ENCODE results near the gene SLC6A1. TPM values are rescaled to one million over a fixed set of nuclear protein-coding genes. Genes with fewer than 3 reads are reported as not detected.
"Not testable (repeated sequence)": the region's sequence is repeated elsewhere in the genome, so short reads cannot be mapped to it uniquely, and the experiment has no call there.

SLC6A1 gene
- total RNA-seq, 1 donor from 2014 or later: 4.0 TPM

DNA sequence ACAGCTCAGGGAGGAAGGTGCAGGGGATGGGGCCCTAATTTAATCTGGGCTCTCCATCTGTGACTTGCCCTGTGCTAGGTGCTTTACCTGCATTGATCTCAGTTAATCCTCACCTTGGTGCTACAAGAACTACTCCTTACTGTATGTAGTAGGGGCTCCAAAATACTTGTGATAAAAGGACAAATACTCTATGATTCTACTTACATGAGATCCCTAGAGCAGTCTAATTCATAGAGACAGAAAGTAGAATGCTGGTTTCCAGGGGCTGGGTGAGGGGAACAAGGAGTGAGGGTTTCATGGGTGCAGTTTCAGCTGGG lies 67.2 kb downstream of the SLC6A1 start:
- no peak for DNase-seq (ENCODE audit: low spot score)

DNA sequence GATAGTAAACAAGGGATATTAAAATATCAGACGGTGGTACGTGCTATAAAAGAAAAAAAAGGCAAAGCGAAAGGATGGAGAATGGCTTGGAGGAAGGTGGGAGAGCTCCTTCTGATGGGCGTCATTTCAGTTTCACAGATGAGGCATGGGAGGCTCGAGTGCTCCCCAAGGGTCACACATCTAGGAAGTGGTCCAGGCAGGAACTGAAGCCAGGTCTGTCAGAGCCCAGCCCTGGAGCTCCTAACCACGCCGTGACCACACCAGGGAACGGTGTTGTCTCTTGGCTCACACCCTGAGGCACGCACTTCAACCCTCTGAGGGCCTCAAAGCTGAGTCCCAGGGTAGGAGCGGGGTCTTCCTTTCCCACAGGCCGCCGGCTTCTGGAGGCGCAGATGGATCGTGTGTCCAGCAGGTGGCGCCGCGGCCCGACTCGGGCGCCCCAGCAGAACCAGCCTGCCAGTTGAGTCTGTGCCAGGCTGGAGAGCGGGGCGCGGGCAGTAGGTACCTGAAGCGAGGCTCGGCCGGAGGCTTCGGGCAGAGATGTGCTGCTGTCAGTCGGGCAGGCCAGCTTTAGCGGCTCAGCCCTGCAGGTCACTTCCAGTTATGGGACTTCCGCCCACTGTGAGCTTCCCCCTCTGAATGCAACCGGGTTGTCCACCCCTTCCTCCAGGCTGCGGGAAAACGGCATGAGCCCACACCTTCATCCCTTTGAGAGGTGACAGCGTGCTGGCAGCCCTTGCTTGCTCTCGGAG lies 68.1 kb downstream of the SLC6A1 start:
- DNase-seq (ENCODE audit: low spot score): peak; percentile 57

DNA sequence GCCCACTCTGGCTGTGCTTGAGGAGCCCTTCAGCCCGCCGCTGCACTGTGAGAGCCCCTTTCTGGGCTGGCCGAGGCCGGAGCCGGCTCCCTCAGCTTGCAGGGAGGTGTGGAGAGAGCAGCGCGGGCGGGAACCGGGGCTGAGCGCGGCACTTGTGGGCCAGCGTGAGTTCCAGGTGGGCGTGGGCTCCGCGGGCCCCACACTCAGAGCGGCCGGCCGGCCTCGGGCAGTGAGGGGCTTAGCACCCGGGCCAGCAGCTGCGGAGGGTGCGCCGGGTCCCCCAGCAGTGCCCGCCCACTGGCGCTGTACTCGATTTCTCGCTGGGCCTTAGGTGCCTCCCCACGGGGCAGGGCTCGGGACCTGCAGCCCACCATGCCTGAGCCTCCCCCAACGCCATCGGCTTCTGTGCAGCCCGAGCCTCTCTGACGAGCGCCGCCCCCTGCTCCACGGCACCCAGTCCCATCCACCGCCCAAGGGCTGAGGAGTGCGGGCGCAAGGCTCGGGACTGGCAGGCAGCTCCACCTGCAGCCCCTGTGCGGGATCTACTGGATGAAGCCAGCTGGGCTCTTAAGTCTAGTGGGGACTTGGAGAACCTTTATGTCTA lies 68.8 kb downstream of the SLC6A1 start:
- DNase-seq (ENCODE audit: low spot score): not testable (repeated sequence)

DNA sequence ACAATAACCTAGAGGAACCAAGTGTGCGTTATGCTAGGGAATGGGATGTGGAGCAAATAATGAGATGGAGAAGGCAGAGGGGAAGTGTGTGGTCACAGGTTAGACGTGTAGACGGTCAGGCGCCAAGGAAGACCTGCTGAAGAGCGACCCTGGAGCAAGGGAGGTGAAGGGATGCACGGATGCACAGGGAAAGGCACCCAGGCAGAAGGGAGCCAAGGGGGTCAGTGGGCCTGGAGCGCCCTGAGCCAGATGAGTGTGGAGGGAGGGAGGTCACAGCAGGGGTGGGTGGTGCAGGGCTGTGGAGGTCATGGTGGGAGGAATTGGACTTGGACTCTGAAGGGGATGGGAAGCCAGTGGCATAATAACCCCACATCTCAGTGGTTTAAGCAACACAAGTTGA lies 70.2 kb downstream of the SLC6A1 start:
- no peak for DNase-seq (ENCODE audit: low spot score)

DNA sequence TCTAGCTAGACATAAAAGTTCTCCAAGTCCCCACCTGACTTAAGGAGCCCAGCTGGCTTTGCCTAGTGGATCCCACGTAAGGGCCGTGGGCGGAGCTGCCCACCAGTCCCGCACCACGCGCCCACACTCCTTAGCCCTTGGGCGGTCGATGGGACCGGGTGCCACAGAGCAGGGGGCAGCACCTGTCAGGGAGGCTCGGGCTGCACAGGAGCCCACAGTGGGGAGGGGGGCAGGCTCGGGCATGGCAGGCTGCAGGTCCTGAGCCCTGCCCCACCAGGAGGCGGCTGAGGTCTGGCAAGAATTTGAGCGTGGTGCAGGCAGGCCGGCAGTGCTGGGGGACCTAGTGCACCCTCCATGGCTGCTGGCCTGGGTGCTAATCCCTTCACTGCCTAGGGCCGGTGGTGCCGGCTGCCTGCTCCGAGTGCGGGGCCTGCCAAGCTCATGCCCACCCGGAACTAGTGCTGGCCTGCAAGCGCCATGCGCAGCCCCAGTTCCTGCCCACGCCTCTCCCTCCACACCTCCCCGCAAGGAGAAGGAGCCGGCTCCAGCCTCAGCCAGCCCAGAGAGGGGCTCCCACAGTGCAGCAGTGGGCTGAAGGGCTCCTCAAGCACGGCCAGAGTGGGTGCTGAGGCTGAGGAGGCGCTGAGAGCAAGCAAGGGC lies 78.7 kb downstream of the SLC6A1 start:
- DNase-seq (ENCODE audit: low spot score): no peak

DNA sequence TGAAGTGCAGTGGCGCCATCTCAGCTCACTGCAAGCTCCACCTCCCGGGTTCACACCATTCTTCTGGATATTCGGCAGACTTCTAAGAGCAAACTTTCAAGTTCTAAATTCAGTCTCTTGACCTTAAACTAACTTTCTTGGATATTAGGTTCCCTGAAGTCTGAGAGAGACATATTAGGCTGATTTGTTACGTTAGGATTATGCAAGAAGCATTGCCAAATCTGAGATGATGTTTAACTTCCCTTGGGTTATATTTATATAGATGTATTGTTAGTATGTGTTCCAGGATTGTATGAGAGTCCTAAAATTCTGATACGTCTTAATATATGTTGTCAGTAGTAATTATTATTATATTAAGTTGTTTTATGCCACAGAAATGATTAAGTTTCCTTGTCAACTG lies 80.1 kb downstream of the SLC6A1 start:
- DNase-seq (ENCODE audit: low spot score): no peak

DNA sequence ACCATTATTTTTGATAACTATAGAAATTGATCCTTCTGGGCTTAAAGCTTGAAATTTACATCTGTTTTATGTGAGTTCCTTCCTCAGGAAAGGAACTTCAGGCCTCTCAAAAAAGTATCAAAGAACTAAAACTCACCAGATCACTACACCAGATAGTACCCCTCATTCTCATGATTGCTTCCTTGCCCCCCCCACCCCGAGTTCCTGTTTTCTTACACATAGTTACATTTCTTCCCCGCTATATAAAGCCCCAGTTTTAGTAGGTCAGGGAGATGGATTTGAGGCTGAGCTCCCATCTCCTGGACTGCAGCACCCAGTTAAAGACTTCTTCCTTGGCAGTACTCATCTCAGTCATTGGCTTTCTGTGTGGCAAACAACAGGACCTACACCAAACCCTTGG lies 81.5 kb downstream of the SLC6A1 start:
- no peak for DNase-seq (ENCODE audit: low spot score)

DNA sequence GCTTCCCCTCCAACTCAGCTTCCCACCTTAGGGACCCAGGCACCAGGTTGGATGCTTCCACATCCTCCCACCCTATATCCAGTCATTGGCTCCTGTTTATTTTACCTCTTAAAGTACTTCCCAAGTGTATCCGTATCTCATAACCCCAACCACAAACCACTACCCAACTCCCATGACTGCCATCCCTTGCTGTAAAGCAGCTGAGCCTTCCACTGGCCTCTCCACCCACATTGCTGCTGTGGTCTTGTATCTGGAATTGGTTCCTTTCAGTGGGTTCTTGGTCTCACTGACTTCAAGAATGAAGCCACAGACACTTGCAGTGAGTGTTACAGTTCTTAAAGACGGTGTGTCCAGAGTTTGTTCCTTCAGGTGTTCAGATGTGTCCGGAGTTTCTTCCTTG lies 81.9 kb downstream of the SLC6A1 start:
- no peak for DNase-seq (ENCODE audit: low spot score)

DNA sequence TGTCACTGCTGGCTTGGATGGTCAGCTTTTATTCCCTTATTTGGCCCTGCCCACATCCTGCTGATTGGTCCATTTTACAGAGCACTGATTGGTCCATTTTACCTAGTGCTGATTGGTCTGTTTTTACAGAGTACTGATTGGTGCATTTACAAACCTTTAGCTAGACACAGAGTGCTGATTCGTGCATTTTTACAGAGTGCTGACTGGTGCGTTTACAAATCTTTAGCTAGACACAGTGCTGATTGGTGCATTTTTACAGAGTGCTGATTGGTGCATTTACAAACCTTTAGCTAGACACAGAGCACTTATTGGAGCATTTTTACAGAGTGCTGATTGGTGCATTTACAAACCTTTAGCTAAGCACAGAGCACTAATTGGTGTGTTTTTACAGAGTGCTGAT lies 82.6 kb downstream of the SLC6A1 start:
- DNase-seq (ENCODE audit: low spot score): not testable (repeated sequence)

DNA sequence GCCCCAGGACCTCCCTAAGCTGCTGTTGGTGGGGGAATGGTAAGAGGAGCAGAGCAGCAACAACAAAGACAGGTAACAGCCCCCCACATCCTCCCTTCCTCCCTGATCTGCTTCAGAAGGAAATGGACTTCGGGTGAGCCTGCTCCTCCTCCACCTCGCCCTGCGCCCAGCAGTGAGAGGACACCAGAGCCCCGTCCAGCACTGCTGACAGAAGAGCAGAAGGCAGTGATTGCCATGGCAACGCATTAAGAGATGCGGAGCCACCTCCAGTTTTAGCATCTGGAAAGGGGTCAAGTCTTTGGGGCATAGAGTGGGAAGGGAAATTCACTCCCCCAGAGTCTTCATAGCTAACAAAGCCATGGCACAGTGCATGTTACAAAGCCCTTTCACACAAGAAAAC lies 84.2 kb downstream of the SLC6A1 start:
- DNase-seq (ENCODE audit: low spot score): no peak

DNA sequence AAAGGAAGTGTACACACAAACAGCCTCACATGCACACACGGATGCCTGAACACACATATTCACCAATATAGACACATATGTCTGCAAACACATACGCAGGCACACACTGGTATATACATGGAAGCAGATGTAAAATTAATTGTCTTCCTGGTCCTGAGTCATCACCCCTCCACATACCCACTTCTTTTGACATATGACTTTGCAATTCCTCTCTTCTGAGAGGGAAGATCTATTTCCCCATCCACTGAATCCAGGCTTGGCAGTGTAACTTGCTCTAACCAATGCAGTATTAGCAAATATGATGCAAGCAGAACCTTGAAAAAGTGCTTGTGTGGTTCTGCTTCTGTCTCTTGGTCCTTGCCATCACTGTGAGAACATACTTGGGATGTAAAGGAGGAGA lies 84.9 kb downstream of the SLC6A1 start:
- no peak for DNase-seq (ENCODE audit: low spot score)

DNA sequence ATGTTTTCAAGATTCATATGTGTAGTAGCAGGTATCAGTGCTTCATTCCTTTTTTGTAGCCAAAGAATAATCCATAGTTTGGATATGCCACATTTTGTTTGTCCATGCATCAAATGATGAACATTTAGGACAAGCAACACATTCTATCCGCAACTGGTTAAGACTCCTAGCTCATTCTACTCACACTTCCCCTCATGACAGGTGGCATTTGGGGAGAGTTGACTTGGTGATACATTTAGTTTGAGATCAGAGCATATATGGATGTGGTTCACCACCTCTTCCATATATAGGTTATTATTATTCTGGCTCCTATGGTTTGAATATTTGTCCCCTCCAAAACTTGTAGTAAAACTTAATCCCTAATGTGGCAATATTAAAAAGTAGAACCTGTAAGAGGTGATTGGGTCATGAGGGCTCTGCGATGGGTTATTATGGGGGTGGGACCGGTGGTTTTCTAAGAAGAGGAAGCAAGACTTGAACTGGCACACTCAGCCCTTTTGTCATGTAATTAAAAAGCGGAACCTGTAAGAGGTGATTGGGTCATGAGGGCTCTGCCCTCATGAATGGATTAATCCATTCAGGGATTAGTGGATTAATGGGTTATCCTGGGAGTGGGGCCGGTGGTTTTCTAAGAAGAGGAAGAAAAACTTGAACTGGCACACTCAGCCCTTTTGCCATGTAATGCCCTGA lies 86.4 kb downstream of the SLC6A1 start:
- no peak for DNase-seq (ENCODE audit: low spot score)

DNA sequence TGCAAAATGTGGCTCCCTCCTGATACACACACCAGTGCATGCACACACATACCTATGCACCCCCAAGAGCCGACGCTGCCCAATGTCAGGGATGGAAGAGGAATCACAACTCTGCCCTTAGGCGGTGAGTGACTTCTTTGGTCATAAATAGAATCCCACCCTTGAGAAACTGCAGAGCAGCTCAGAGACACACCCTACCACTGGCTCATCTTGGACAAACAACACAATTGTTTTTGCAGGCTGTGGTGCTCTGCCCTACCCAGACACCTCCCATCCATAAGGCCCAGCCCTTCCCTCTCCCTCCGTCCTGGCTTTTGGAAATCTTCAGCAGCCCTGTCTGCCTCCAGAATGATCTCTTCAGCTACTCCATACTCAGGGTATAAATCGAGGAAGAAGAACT lies 87.9 kb downstream of the SLC6A1 start:
- no peak for DNase-seq (ENCODE audit: low spot score)

DNA sequence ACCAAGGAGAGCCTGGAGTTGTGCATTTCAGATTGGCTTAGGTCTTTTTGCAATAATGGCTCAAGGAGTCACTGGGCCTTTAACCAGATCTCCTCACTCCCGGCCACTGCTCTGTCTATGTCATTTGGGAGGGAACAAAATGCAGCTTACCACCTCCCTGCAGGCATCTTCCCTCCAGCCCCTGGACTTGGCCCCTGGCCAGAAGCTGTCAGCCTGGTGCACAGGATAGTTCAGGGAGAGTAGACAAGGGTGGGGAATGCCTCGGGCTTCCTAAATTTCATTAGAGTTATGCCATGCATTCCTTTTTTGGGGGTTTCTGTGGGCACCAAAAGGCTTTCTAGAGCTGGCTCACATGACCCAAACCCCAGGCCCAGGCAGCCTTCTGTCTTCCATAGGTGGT lies 91.5 kb downstream of the SLC6A1 start:
- DNase-seq (ENCODE audit: low spot score): no peak

DNA sequence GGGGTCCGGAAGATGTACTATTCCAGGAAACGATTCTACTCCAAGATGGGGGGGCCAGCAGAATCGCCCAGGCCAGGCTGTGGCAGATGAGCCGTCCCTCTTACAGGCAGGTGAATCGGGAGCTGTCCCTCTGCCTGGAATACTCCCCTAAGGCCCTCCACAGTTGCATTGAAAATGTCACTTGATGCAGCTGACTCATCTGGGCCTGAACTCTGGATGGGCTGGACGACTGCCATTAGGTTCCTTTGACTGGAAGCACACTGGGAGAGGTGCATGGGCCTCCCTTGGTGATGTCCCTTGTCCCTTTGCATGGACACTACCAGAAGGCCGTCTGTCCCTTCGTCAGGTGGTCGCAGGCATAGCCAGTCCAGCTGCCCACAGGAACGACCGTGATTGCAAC lies 92.1 kb downstream of the SLC6A1 start:
- DNase-seq (ENCODE audit: low spot score): no peak

DNA sequence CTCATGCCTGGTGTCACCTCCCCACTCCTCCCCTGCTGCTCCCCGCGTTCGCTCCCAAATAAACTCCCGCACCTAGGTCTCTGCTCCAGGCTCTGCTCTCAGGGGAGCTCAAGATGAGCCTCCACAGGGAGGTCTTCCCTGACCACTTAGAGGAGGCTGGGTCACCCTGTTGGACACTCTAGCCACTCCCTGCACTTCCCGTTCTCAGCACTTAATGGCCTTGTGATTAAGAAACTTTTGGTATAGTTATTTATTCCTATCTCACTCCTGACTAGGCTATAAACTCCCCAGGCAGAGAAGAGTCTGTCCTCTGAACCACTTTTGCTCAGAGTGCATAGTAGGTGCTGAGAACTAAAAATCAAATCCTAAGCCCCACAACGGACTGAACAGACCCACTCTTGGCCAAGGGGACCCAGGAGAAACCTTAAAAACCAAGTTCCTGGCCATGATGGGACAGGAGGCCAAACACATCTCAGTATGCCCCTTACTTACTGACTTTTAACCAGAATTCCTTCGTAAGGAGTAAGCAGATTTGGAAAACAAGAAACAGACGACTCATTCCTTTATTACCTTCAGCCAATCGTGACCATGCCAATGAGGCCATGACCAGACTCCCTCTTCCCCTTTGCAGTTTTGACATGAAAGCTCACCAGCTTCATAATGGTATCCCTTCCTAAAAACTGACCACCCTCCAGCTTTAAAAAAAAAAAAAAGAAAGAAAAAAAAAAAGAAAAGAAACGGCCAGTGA lies 92.7 kb downstream of the SLC6A1 start:
- no peak for DNase-seq (ENCODE audit: low spot score)

DNA sequence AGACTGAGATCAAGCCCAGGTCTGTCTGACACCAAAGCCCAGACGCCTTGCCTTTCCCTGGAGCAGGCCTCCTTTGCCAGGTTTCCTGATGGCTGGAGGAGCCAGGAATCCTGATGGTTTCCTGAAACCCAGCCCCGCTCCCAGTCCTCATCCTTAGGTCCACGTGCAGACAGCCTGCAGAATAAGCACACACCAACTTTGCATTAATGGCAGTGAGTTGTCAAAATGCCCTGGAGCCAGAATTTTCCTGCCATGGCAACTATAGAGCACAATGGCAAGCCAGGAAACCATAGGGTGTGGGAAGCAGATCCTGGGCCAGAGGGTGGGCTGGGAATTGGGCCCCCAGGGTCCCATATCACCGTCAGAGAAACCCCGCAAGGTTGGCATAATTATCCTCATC lies 94.3 kb downstream of the SLC6A1 start:
- no peak for DNase-seq (ENCODE audit: low spot score)

DNA sequence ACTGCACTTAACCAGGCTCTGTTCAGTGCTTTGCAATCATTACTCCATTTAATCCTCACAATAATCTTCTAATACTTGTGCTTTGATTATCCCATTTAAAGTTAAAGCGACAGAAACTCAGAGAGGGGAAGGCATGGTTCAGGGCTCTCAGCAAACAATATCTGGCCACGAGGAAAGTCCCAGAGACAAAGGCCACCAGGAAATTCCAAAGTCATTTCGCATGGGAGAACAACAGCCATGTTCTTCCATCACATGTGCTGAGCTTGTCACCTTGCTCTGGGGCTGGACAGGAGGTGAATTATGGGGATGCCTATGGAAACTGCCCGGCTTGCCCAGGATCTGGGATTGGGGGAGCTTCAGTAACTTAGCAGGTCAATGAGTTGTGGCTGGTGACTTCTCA lies 95.5 kb downstream of the SLC6A1 start:
- no peak for DNase-seq (ENCODE audit: low spot score)

DNA sequence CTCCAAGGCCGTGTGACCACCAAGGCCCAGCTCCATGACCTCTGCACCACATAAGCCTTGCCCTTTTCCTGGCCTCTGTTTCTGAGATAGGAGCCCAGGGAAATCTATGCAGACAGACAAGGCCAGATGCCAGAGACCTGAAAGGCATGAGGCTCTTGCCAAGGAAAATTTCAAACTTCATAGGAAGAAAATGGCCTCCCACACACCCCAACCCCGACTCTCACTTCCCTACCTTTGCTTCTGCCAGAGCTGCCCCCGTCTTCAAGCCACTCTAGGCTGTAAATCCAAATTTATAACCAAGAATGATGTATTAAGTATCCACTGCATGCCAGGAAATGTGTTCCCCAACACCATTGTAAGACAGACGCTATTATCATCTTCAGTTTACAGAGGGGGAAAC lies 96.3 kb downstream of the SLC6A1 start:
- DNase-seq (ENCODE audit: low spot score): no peak
